ENCODE data around the gene KREMEN2. TPM values are rescaled to one million over a fixed set of nuclear protein-coding genes. Genes with fewer than 3 reads are reported as not detected.

The KREMEN2 gene
- total RNA-seq, 4 donors from 2014 or later, result 1.9 to 3.8 (median 2.5) TPM

- no peak for TF ChIP-seq POLR2A (IDR thresholded peaks at IDR 0.05)
- TF ChIP-seq, protein P1, sequence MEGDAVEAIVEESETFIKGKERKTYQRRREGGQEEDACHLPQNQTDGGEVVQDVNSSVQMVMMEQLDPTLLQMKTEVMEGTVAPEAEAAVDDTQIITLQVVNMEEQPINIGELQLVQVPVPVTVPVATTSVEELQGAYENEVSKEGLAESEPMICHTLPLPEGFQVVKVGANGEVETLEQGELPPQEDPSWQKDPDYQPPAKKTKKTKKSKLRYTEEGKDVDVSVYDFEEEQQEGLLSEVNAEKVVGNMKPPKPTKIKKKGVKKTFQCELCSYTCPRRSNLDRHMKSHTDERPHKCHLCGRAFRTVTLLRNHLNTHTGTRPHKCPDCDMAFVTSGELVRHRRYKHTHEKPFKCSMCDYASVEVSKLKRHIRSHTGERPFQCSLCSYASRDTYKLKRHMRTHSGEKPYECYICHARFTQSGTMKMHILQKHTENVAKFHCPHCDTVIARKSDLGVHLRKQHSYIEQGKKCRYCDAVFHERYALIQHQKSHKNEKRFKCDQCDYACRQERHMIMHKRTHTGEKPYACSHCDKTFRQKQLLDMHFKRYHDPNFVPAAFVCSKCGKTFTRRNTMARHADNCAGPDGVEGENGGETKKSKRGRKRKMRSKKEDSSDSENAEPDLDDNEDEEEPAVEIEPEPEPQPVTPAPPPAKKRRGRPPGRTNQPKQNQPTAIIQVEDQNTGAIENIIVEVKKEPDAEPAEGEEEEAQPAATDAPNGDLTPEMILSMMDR (IDR thresholded peaks at IDR 0.05), result no peak
- intact Hi-C loops (cut with DNase I; ENCODE audit: low total_unique reads), result no loop called here
- WGBS, 2 donors, result 76 to 89% methylated on average over 13 of the region's 13 CpGs
- DNase-seq (ENCODE audit: low spot score in 2 of 2), result no peak
- H3K4me3 ChIP-seq (ENCODE audit: low read depth, poor library complexity, severe bottlenecking), result no peak overlapping the region
These were observed 51.9 kb downstream of the KREMEN2 start for GRCh38 chr16:3015865-3016521.

DNA sequence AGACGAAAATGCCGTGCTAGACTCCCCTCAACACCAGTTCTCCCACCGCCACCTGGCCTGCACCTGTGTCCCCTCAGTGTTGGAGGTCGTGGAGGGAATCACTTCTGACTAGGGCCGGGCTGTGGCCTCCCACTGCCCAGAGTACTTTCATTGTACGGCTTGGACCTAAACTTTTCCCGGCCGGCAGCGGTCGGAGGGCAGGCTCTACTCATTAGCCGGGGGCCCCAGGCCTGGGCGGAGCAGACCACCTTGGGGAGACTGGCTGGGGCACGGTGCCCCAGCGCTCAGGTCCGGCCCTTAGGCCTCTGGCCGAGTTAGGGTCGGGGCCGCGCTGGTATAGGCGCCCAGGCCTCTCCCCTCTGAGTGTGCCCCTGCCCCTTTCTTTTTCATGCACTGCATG lies 53.3 kb downstream of the KREMEN2 start:
- TF ChIP-seq, protein P1 (IDR thresholded peaks at IDR 0.05), result no peak
- no peak for TF ChIP-seq POLR2A (IDR thresholded peaks at IDR 0.05)
- 64 to 72% methylated on average over 20 of the region's 20 CpGs for WGBS, 2 donors
- intact Hi-C loops (cut with DNase I; ENCODE audit: low total_unique reads), result no loop called here
- no peak overlapping the region for H3K4me3 ChIP-seq (ENCODE audit: low read depth, poor library complexity, severe bottlenecking)
- DNase-seq (ENCODE audit: low spot score in 2 of 2), result no peak

Other genes with a start within 250 kb of the KREMEN2 start
- gene PRSS27, start 244.1 kb upstream of the KREMEN2 start, total RNA-seq, result 1 to 10 TPM; 1.3 to 5.0 (median 2.0) TPM
- 100 to 1,000 TPM; 257 to 830 (median 272) TPM for gene SRRM2, start 211.6 kb upstream of the KREMEN2 start, total RNA-seq
- 1,000 to 10,000 TPM in 1 of 4 donors, 100 to 1,000 TPM in 3; 244 to 2,128 (median 328) TPM for gene ELOB, start 187.0 kb upstream of the KREMEN2 start, total RNA-seq
- gene PRSS33, start 176.7 kb upstream of the KREMEN2 start, total RNA-seq, result not detected
- gene PRSS41, start 165.8 kb upstream of the KREMEN2 start, total RNA-seq, result not detected
- under 1 TPM in 1 of 4 donors, not detected in 3; 0.63 TPM for gene PRSS21, start 147.0 kb upstream of the KREMEN2 start, total RNA-seq
- gene ZG16B, start 134.0 kb upstream of the KREMEN2 start, total RNA-seq, result 10 to 100 TPM in 3 of 4 donors, 1 to 10 TPM in 1; 5.6 to 67.9 (median 19.4) TPM
- gene PRSS22, start 106.1 kb upstream of the KREMEN2 start, total RNA-seq, result 1 to 10 TPM; 2.3 to 6.7 (median 4.6) TPM
- 10 to 100 TPM; 36.4 to 44.6 (median 40.3) TPM for gene FLYWCH2, start 81.1 kb upstream of the KREMEN2 start, total RNA-seq
- gene FLYWCH1, start 52.3 kb upstream of the KREMEN2 start, total RNA-seq, result 10 to 100 TPM; 36.9 to 61.4 (median 46.0) TPM
- 10 to 100 TPM in 2 of 4 donors, 1 to 10 TPM in 2; 6.2 to 17.9 (median 10.6) TPM for gene PAQR4, start 5.1 kb downstream of the KREMEN2 start, total RNA-seq
- gene PKMYT1, start 16.2 kb downstream of the KREMEN2 start, total RNA-seq, result 1 to 10 TPM; 3.0 to 7.4 (median 3.9) TPM
- gene CLDN9, start 48.6 kb downstream of the KREMEN2 start, total RNA-seq, result under 1 TPM in 2 of 4 donors, not detected in 2; 0.15 to 0.23 TPM
- not detected for gene CLDN6, start 53.9 kb downstream of the KREMEN2 start, total RNA-seq
- 10 to 100 TPM; 11.7 to 60.0 (median 23.6) TPM for gene TNFRSF12A, start 56.1 kb downstream of the KREMEN2 start, total RNA-seq
- gene HCFC1R1, start 59.7 kb downstream of the KREMEN2 start, total RNA-seq, result 10 to 100 TPM; 27.5 to 41.5 (median 31.9) TPM
- gene THOC6, start 59.8 kb downstream of the KREMEN2 start, total RNA-seq, result 10 to 100 TPM; 13.2 to 22.1 (median 20.1) TPM
- gene BICDL2, start 72.7 kb downstream of the KREMEN2 start, total RNA-seq, result 100 to 1,000 TPM in 3 of 4 donors, 10 to 100 TPM in 1; 87.2 to 115 (median 106) TPM
- gene MMP25, start 82.3 kb downstream of the KREMEN2 start, total RNA-seq, result under 1 TPM in 3 of 4 donors, not detected in 1; 0.30 to 0.81 (median 0.49) TPM
- 1 to 10 TPM in 3 of 4 donors, under 1 TPM in 1; 0.80 to 7.2 (median 5.1) TPM for gene IL32, start 101.4 kb downstream of the KREMEN2 start, total RNA-seq
- gene ZSCAN10, start 135.0 kb downstream of the KREMEN2 start, total RNA-seq, result not detected
- gene ZNF205, start 148.3 kb downstream of the KREMEN2 start, total RNA-seq, result 10 to 100 TPM; 15.1 to 25.3 (median 18.5) TPM
- gene ZNF213, start 170.8 kb downstream of the KREMEN2 start, total RNA-seq, result 10 to 100 TPM; 10.7 to 18.0 (median 14.6) TPM
- gene OR1F1, start 223.9 kb downstream of the KREMEN2 start, total RNA-seq, result not detected